C4-2B (cell line): ENCODE data around the gene SEMA5A.

Experiments
- H3K27ac ChIP-seq: fragments of 450-650 bp; 2 replicates; pipeline ENCODE4 v1.5.1; 2017
- ZFX ChIP-seq: fragments of 450-650 bp; IDR thresholded peaks from 2 replicates; pipeline ENCODE4 v1.6.1; 2017
- TF ChIP-seq, protein P1 (sequence below): fragments of 450-650 bp; conservative IDR thresholded peaks from 2 replicates; pipeline ENCODE4 v1.5.1; 2017; ENCODE audit warnings: mild to moderate bottlenecking

The SEMA5A gene

DNA sequence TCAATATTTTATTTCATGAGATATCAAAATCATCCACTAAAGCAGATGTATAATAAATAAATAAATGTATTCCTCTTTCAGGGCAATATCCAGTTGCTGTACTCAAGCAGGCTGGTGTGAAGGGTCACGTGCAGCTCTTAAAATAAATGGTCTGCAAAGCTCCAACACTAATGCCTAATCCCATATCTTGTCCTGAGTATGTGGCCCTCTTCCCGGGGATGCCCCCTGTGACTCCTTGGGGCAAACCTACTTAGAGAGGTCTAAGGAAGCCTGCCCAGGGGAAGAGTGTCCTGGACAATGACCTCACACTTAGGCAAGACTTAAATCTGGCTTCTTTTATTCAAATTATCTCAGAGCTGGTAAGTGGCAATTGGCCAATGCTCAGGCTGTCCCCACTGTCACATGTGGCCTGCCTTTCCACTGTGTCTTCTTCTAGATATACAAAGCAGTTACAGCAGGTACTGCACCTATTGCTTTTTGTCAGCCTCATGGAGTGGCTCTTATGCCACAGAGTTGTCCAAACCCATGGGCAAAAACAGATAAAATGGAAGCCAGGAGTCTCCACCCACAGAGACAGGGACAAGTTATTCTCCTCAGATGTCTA is 55.3 kb downstream of the SEMA5A start:
- no peak overlapping the region for H3K27ac ChIP-seq
- no peak for TF ChIP-seq ZFX
- TF ChIP-seq, protein P1, sequence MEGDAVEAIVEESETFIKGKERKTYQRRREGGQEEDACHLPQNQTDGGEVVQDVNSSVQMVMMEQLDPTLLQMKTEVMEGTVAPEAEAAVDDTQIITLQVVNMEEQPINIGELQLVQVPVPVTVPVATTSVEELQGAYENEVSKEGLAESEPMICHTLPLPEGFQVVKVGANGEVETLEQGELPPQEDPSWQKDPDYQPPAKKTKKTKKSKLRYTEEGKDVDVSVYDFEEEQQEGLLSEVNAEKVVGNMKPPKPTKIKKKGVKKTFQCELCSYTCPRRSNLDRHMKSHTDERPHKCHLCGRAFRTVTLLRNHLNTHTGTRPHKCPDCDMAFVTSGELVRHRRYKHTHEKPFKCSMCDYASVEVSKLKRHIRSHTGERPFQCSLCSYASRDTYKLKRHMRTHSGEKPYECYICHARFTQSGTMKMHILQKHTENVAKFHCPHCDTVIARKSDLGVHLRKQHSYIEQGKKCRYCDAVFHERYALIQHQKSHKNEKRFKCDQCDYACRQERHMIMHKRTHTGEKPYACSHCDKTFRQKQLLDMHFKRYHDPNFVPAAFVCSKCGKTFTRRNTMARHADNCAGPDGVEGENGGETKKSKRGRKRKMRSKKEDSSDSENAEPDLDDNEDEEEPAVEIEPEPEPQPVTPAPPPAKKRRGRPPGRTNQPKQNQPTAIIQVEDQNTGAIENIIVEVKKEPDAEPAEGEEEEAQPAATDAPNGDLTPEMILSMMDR, result no peak

DNA sequence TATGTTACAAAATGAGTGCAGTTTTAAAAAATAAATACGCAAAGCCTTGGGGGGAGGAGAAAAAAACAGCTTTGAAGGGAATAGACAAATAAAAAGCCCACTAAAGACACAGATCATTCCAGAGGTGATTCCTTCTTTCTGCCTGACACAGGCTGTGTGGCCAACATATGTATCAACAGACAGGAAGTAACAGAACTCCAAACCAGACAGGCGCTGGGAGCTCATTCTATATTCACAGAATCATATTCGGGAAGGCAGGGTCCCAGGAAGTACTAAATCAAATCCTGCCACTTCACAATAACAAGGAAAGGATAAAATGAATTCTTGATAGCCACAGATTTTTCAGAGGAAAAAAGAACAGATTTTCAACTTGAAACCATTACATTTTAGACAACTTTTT is 62.1 kb downstream of the SEMA5A start:
- no peak for TF ChIP-seq ZFX
- TF ChIP-seq, protein P1, result no peak
- H3K27ac ChIP-seq, result no peak overlapping the region

- no peak overlapping the region for H3K27ac ChIP-seq
- TF ChIP-seq ZFX, result no peak
- TF ChIP-seq, protein P1, result no peak
Measured at GRCh38 chr5:9483243-9483642, 62.6 kb downstream of the SEMA5A start.

DNA sequence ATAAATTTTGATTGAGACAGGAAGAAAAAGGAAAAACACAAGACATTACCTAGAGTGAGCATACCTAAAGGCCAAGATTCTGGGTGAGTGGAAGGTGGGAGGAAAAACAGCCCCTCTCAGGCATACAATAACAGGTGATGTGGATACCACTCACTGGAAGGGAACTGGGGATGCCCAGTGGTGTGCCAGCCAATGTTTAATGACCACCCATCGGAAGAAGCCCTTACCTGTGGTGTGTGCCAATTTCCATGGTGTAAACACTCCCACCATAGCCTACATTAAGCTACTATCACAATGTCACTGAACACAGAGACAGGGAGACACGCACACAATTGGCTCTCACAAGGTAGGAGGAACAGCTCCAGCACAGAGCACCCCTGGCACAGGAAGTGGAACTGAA is 63.5 kb downstream of the SEMA5A start:
- TF ChIP-seq ZFX, result no peak
- TF ChIP-seq, protein P1, result no peak

DNA sequence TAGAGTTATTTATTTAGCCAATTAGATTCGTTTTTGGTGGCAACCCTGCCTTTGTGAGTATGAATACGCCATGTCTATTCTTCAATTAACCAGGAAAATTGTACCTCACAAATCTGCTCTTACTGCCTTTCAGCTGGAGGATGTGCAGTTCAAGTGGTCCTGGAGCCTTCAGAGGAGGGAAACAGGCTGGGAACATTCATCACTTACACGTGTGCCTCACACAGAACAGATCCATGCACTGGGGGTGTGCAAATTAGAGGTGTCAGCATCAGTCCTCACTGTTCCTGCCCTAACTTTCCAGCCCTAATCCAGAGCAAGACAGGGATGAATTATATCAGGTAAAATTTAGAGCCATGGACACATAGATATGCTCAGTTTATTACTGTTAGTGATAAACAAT is 65.4 kb downstream of the SEMA5A start:
- TF ChIP-seq, protein P1, result no peak
- TF ChIP-seq ZFX, result no peak
- H3K27ac ChIP-seq, result no peak overlapping the region

More for the DNA sequence above, 63.5 kb downstream of the SEMA5A start:
- H3K27ac ChIP-seq, result no peak overlapping the region

DNA sequence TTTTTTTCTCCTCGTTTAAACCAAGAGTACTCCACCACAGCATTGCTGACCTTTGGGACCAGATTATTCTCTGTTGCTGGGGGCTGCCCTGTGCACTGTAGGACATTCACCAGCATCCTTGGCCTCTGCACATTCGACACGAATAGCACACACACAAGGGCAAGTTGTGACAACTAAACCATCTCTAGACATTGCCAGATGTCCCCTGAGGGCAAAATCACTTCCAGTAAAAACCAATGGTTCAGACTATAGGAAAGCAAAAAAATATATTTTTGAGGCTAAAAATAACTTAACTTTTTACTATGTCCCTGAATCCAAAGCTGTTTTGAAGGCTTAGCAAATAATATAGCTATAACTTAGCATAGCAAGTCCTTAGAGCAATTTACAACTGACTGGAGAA is 65.9 kb downstream of the SEMA5A start:
- TF ChIP-seq, protein P1, result no peak
- TF ChIP-seq ZFX, result no peak
- no peak overlapping the region for H3K27ac ChIP-seq

DNA sequence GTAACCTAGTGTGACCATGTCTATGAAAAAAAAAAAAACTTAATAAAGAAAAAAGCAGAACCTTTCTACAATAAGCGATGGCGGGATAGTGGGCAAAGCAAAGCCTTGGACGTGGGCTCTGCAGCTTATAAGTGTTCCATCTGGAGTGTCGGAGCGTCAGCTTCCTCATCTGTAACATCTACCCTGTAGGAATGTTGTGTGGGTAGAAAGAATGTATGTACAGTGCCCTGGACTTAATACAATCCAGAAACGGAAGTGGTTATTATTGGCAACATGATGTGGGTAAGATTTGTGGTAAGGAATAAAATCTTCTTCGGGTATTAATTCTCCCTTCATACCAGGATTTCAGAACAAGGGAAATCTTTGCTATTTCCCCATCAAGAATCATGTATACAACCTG is 66.5 kb downstream of the SEMA5A start:
- no peak for TF ChIP-seq ZFX
- TF ChIP-seq, protein P1, result no peak
- no peak overlapping the region for H3K27ac ChIP-seq
